ENCODE results near the gene CHST3. TPM values are rescaled to one million over a fixed set of nuclear protein-coding genes. Genes with fewer than 3 reads are reported as not detected.
A peak's percentile ranks its signal among the peaks of the same experiment; 100 is the strongest.
"Not testable (repeated sequence)": the region's sequence is repeated elsewhere in the genome, so short reads cannot be mapped to it uniquely, and the experiment has no call there.

CHST3 gene
- total and polyA plus RNA-seq, 9 of the 15 experiments (the other 6 are each of a cell fraction or from before 2014, with no cell fraction given), result 0.01 to 1.3 (median 0.15) TPM

DNA sequence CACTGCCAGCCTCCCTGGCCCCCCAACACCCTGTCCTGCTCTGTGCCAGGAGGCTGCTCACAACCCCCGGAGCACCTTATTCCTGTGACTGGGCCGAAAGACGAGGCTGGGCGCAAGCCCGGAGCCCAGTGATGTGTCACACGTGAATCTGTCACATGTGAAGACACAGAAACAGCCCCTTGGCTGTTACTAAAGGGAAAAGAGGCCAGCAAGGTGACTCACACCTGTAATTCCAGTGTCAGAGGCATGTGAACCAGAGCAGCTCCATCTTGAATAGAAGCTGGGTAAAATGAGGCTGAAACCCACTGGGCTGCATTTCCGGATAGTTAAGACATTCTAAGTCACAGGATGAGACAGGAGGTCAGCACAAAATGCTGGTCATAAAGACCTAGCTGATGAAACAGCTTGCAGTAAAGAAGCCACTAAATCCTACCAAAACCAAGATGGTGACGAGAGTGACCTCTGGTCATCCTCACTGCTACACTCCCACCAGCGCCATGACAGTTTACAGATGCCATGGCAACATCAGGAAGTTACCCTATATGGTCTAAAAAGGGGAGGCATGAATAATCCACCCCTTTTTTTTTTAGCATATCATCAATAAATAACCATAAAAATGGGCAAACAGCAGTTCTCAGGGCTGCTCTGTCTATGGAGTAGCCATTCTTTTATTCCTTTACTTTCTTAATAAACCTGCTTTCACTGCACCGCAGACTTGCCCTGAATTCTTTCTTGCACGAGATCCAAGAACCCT is 68.4 kb downstream of the CHST3 start (continued):
- not testable (repeated sequence) for TF ChIP-seq ID3, ATF1 (CRISPR knock-in tag; IDR thresholded peaks at IDR 0.05)
- TF ChIP-seq ID3 (tag; IDR thresholded peaks at IDR 0.05) (peak; percentile 53; the same call in 1 of the 2 replicates), CREB3 (tag; conservative IDR thresholded peaks at IDR 0.05; ENCODE audit: low read depth) (peak; percentile 45; the same call in 1 of the 2 replicates), MEIS2 (IDR thresholded peaks at IDR 0.05; ENCODE audit: partially characterized antibody) (peak; percentile 21), NR2C1 (IDR thresholded peaks at IDR 0.05) (peak; percentile 17; the same call in 1 of the 2 replicates), NR2C1 (tag; IDR thresholded peaks at IDR 0.05) (peak; percentile 64; the same call in 1 of the 2 replicates), MEF2D (tag; conservative IDR thresholded peaks at IDR 0.05; ENCODE audit: low read depth) (0 out of 2 replicates have a peak, but pooled peaks have one; percentile 28), DPF2 (IDR thresholded peaks at IDR 0.05) (0 out of 2 replicates have a peak, but pooled peaks have one; percentile 24), ZNF584 (CRISPR knock-in tag; IDR thresholded peaks at IDR 0.05; ENCODE audit: low read depth) (peak; percentile 90; the same call in 1 of the 2 replicates), CXXC5 (CRISPR knock-in tag; IDR thresholded peaks at IDR 0.05) (0 out of 2 replicates have a peak, but pooled peaks have one; percentile 15), ZNF589 (CRISPR knock-in tag; IDR thresholded peaks at IDR 0.05; ENCODE audit: low read depth) (peak; percentile 83; the same call in 1 of the 2 replicates), GABPA (tag; conservative IDR thresholded peaks at IDR 0.05; ENCODE audit: low read depth) (0 out of 2 replicates have a peak, but pooled peaks have one; percentile 33), ATF1 (tag; IDR thresholded peaks at IDR 0.05) (peak; percentile 10; the same call in 1 of the 2 replicates), RFX1 (IDR thresholded peaks at IDR 0.05) (peak; percentile 84), ZNF175 (CRISPR knock-in tag; IDR thresholded peaks at IDR 0.05; ENCODE audit: low read depth) (peak; percentile 93), ATF7 (IDR thresholded peaks at IDR 0.05) (peak; percentile 31; the same call in 1 of the 2 replicates), ESRRA (IDR thresholded peaks at IDR 0.05; ENCODE audit: borderline replicate concordance, low read depth) (peak; percentile 65; the same call in 1 of the 2 replicates), SRF (CRISPR knock-in tag; IDR thresholded peaks at IDR 0.05) (peak in 1 of 2 experiments; percentile 85; a peak in 2 of 4 replicates)

Data from K562 (cell line).